Ovary (tissue), 3 donors: ENCODE results near the gene MMP24.

Experiments used
- CTCF ChIP-seq, 3 donors: fragments of 450-650 bp in 2 of 3; fragments of 200-600 bp in 1 of 3; IDR thresholded peaks; one replicate each; pipeline versions ENCODE4 v1.5.1 to v1.8.0; 2016 to 2022; ENCODE audit warnings: antibody characterized with exemption in 3 of 3, mild to moderate bottlenecking in 1 of 3
- EP300 ChIP-seq: sonication (generic); formaldehyde crosslinking; IDR thresholded peaks from one replicate; pipeline ENCODE4 v1.6.1; 2017; ENCODE audit warnings: antibody characterized with exemption
- POLR2A ChIP-seq: fragments of 450-650 bp; IDR thresholded peaks from one replicate; pipeline ENCODE4 v1.6.1; 2017; ENCODE audit warnings: antibody characterized with exemption, mild to moderate bottlenecking, moderate library complexity
- donor health status: DM: no; HTN: no; CAD: no.

GRCh38 chr20:35314816-35315631, 88.5 kb downstream of the MMP24 start:
- TF ChIP-seq EP300 (no peak), CTCF (IDR thresholded peaks at IDR 0.05) (no peak), POLR2A (no peak)
